ENCODE measurements around the gene ADAMTSL3.

DNA sequence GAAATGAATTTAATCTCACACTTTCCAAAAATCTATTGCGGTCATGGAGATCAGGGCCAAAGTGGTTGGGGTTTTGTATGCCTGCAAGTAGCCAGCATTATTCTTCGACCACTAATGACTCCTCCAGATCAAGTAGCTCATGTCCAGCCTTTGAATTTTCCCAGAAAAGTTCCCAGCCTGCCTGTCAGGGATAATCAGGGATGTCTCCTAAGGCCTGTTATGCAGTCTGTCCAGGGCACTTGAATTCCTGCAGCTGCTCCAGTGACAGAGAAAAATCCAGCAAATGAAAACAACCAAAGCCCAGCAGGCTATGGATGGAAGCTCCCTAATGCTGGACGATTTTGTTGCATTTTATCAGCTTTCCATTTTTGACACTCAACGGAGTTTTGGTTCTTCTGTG, 215.4 kb downstream of the ADAMTSL3 start:
- TF ChIP-seq, protein P1, sequence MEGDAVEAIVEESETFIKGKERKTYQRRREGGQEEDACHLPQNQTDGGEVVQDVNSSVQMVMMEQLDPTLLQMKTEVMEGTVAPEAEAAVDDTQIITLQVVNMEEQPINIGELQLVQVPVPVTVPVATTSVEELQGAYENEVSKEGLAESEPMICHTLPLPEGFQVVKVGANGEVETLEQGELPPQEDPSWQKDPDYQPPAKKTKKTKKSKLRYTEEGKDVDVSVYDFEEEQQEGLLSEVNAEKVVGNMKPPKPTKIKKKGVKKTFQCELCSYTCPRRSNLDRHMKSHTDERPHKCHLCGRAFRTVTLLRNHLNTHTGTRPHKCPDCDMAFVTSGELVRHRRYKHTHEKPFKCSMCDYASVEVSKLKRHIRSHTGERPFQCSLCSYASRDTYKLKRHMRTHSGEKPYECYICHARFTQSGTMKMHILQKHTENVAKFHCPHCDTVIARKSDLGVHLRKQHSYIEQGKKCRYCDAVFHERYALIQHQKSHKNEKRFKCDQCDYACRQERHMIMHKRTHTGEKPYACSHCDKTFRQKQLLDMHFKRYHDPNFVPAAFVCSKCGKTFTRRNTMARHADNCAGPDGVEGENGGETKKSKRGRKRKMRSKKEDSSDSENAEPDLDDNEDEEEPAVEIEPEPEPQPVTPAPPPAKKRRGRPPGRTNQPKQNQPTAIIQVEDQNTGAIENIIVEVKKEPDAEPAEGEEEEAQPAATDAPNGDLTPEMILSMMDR (IDR thresholded peaks at IDR 0.05) = no peak
- TF ChIP-seq EZH2 (IDR thresholded peaks at IDR 0.05; ENCODE audit: borderline replicate concordance, insufficient read depth, low read depth, low read length, poor library complexity, severe bottlenecking) = no peak
